ENCODE measurements around the gene MYO15B.

The MYO15B gene

GRCh38 chr17:75630071-75630917 lies 42.7 kb downstream of the MYO15B start:
- Histone ChIP-seq H3K4me3 (ENCODE audit: low read length) (no peak overlapping the region), H3K36me3 (ENCODE audit: control insufficient read depth, low read length) (peaks cover 61% of the 10 kb centered on the region), H3F3A (ENCODE audit: control insufficient read depth, insufficient read depth) (no peaks in the 10 kb centered on the region), H3K79me2 (ENCODE audit: control insufficient read depth, low read length) (no peaks in the 10 kb centered on the region; the same call in 1 of the 2 replicates), H4K20me1 (ENCODE audit: control insufficient read depth, insufficient read depth, low read depth, low read length) (no peaks in the 10 kb centered on the region), H3K27me3 (ENCODE audit: control insufficient read depth, low read length) (no peaks in the 10 kb centered on the region), H3K4me2 (ENCODE audit: low read length) (no peak overlapping the region), H3K27ac (ENCODE audit: low read depth, low read length) (no peak overlapping the region), H3K4me1 (ENCODE audit: control insufficient read depth, low read length) (peaks cover 37% of the 10 kb centered on the region), H3K9me3 (ENCODE audit: control insufficient read depth, insufficient read depth, low read length) (no peaks in the 10 kb centered on the region), H3K9me2 (replicated peaks; ENCODE audit: control insufficient read depth, low read length) (no peaks in the 10 kb centered on the region)
- TF ChIP-seq, protein P1, sequence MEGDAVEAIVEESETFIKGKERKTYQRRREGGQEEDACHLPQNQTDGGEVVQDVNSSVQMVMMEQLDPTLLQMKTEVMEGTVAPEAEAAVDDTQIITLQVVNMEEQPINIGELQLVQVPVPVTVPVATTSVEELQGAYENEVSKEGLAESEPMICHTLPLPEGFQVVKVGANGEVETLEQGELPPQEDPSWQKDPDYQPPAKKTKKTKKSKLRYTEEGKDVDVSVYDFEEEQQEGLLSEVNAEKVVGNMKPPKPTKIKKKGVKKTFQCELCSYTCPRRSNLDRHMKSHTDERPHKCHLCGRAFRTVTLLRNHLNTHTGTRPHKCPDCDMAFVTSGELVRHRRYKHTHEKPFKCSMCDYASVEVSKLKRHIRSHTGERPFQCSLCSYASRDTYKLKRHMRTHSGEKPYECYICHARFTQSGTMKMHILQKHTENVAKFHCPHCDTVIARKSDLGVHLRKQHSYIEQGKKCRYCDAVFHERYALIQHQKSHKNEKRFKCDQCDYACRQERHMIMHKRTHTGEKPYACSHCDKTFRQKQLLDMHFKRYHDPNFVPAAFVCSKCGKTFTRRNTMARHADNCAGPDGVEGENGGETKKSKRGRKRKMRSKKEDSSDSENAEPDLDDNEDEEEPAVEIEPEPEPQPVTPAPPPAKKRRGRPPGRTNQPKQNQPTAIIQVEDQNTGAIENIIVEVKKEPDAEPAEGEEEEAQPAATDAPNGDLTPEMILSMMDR (IDR thresholded peaks at IDR 0.05; ENCODE audit: low read depth, low read length, poor library complexity, severe bottlenecking): no peak
- no peak for TF ChIP-seq EZH2phosphoT487 (IDR thresholded peaks at IDR 0.05; ENCODE audit: borderline replicate concordance, low read length)

DNA sequence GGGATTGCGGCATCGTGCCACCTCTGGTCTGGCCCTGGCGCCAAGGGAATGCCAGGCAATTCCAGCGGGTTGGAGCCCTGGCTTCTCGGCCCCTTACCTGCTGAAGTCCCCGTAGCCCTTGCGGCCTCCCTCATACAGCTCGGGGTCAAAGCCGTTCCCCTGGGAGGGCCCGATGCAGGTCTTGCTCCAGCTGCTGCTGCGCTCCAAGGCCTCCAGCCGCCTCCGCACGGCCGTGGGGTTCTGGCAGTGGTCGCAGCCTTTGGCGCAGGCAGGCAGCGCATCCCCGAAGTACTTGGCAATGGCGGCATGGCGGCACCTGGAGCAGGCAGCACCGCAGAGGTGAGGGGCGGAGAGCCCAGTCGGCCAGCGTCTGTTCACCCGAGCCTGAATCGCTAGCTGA lies 43.8 kb downstream of the MYO15B start:
- no peaks in the 10 kb centered on the region for H3K9me3 ChIP-seq (ENCODE audit: control insufficient read depth, insufficient read depth, low read length)
- peaks cover 32% of the 10 kb centered on the region for H3K4me1 ChIP-seq (ENCODE audit: control insufficient read depth, low read length)
- H4K20me1 ChIP-seq (ENCODE audit: control insufficient read depth, insufficient read depth, low read depth, low read length): no peaks in the 10 kb centered on the region
- H3K27ac ChIP-seq (ENCODE audit: low read depth, low read length): no peak overlapping the region
- no peaks in the 10 kb centered on the region; the same call in 1 of the 2 replicates for H3K79me2 ChIP-seq (ENCODE audit: control insufficient read depth, low read length)
- no peaks in the 10 kb centered on the region for H3K9me2 ChIP-seq (replicated peaks; ENCODE audit: control insufficient read depth, low read length)
- H3K4me3 ChIP-seq (ENCODE audit: low read length): no peak overlapping the region
- no peak overlapping the region for H3K4me2 ChIP-seq (ENCODE audit: low read length)
- no peaks in the 10 kb centered on the region for H3F3A ChIP-seq (ENCODE audit: control insufficient read depth, insufficient read depth)
- H3K27me3 ChIP-seq (ENCODE audit: control insufficient read depth, low read length): no peaks in the 10 kb centered on the region
- H3K36me3 ChIP-seq (ENCODE audit: control insufficient read depth, low read length): peaks cover 57% of the 10 kb centered on the region
- TF ChIP-seq EZH2phosphoT487 (IDR thresholded peaks at IDR 0.05; ENCODE audit: borderline replicate concordance, low read length): no peak
- TF ChIP-seq, protein P1 (IDR thresholded peaks at IDR 0.05; ENCODE audit: low read depth, low read length, poor library complexity, severe bottlenecking): no peak

GRCh38 chr17:75632428-75632827 lies 44.8 kb downstream of the MYO15B start:
- H4K20me1 ChIP-seq (ENCODE audit: control insufficient read depth, insufficient read depth, low read depth, low read length): no peaks in the 10 kb centered on the region
- H3F3A ChIP-seq (ENCODE audit: control insufficient read depth, insufficient read depth): no peaks in the 10 kb centered on the region
- H3K4me2 ChIP-seq (ENCODE audit: low read length): no peak overlapping the region
- no peaks in the 10 kb centered on the region; the same call in 1 of the 2 replicates for H3K79me2 ChIP-seq (ENCODE audit: control insufficient read depth, low read length)
- no peak for TF ChIP-seq EZH2phosphoT487 (IDR thresholded peaks at IDR 0.05; ENCODE audit: borderline replicate concordance, low read length)
- TF ChIP-seq, protein P1 (IDR thresholded peaks at IDR 0.05; ENCODE audit: low read depth, low read length, poor library complexity, severe bottlenecking): no peak
- no peaks in the 10 kb centered on the region for H3K9me3 ChIP-seq (ENCODE audit: control insufficient read depth, insufficient read depth, low read length)
- no peak overlapping the region for H3K4me3 ChIP-seq (ENCODE audit: low read length)
- H3K36me3 ChIP-seq (ENCODE audit: control insufficient read depth, low read length): peaks cover 50% of the 10 kb centered on the region
- no peaks in the 10 kb centered on the region for H3K9me2 ChIP-seq (replicated peaks; ENCODE audit: control insufficient read depth, low read length)
- H3K27ac ChIP-seq (ENCODE audit: low read depth, low read length): no peak overlapping the region
- H3K27me3 ChIP-seq (ENCODE audit: control insufficient read depth, low read length): no peaks in the 10 kb centered on the region
- peaks cover 22% of the 10 kb centered on the region for H3K4me1 ChIP-seq (ENCODE audit: control insufficient read depth, low read length)

All from DOHH2 (cell line).